GM13977 (cell line): Measurements from ENCODE around the gene TRIL.

Experiments used
- DNase-seq: peaks from one replicate; pipeline ENCODE4 v3.0.0; 2012; ENCODE audit warnings: low spot score
- in situ Hi-C: fragments of 300-500 bp; cut with MboI; formaldehyde crosslinking; loops from one replicate; pipeline ENCODE4 v1.12.0; 2022; ENCODE audit warnings: low sequenced_read_pairs, low pct_unique_long_range_greater_than_20kb, mixed read lengths, inconsistent platforms; ENCODE audit not compliant: unreplicated experiment
- TF ChIP-seq, protein P1 (sequence below): IDR thresholded peaks from 2 replicates; pipeline ENCODE4 v1.5.1; 2012; ENCODE audit warnings: mild to moderate bottlenecking, control low read depth; ENCODE audit not compliant: insufficient read depth; ENCODE audit errors: extremely low read depth, missing control alignments

The TRIL gene, protein sequence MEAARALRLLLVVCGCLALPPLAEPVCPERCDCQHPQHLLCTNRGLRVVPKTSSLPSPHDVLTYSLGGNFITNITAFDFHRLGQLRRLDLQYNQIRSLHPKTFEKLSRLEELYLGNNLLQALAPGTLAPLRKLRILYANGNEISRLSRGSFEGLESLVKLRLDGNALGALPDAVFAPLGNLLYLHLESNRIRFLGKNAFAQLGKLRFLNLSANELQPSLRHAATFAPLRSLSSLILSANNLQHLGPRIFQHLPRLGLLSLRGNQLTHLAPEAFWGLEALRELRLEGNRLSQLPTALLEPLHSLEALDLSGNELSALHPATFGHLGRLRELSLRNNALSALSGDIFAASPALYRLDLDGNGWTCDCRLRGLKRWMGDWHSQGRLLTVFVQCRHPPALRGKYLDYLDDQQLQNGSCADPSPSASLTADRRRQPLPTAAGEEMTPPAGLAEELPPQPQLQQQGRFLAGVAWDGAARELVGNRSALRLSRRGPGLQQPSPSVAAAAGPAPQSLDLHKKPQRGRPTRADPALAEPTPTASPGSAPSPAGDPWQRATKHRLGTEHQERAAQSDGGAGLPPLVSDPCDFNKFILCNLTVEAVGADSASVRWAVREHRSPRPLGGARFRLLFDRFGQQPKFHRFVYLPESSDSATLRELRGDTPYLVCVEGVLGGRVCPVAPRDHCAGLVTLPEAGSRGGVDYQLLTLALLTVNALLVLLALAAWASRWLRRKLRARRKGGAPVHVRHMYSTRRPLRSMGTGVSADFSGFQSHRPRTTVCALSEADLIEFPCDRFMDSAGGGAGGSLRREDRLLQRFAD

DNA sequence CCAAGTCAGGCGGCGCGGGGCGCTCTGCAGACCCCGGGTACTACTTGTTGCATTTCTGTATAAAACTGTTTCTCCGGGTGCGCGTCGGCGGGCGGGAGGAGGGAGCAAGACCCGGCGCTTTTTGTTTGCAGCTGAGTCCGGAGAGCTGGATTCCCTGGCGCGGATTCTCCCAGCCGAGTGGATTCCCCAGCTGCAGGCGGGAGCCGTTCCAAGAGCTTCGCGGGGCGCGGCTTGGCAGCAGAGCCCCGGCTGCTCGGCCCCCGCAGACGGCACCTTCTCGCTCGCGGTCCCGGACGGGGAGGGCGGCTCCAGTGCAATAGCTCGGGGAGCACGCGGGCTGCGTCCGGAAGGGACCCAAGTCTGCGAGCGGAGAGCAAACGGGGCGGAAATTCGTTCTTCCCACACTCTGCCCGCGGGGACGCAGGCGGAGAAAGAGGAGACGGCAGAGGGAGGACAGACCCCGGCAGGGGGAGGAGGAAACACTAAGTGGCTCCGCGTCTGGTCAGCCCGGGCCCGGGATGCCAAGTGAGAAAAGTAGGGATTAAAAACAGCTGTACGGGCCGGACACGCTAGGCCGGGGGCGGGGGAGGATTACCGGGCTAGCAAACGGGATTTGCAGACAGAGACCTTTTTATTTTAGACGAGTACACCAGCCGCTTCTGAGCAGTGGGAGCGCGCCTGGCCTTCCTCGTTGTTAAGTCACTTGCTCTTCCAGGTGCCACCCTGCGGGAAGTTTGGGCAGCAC lies at the start of gene TRIL:
Gene TRIL (minus strand): TSS at position 96 of the 745 bp plus-strand sequence. CDS start 284 bp downstream, outside the sequence.
- in situ Hi-C loops: no loop called here
- TF ChIP-seq, protein P1, sequence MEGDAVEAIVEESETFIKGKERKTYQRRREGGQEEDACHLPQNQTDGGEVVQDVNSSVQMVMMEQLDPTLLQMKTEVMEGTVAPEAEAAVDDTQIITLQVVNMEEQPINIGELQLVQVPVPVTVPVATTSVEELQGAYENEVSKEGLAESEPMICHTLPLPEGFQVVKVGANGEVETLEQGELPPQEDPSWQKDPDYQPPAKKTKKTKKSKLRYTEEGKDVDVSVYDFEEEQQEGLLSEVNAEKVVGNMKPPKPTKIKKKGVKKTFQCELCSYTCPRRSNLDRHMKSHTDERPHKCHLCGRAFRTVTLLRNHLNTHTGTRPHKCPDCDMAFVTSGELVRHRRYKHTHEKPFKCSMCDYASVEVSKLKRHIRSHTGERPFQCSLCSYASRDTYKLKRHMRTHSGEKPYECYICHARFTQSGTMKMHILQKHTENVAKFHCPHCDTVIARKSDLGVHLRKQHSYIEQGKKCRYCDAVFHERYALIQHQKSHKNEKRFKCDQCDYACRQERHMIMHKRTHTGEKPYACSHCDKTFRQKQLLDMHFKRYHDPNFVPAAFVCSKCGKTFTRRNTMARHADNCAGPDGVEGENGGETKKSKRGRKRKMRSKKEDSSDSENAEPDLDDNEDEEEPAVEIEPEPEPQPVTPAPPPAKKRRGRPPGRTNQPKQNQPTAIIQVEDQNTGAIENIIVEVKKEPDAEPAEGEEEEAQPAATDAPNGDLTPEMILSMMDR: no peak

DNA sequence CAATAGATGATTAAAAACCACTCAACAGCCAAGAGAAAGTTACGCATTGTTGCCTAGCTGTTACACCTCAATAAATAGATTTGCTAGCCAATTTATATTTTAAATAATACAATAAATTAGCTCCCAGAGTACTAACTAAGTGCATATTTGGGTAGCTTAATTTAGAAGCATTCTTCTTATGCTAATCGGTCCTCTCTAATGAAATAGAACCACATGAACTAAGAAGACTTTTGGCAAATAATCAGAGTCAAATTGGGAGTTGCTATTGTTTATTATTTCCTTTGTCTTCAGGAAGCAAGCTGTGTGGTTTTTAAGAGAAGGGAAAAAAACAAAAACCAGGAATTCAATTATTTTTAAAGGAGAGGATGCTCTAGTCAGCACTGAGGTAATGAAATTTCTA lies 49.0 kb upstream of the TRIL start:
- no peak for DNase-seq
- TF ChIP-seq, protein P1: no peak
- in situ Hi-C loops: no loop called here

More for the DNA sequence above, at the start of gene TRIL:
- peak; percentile 30 for DNase-seq

DNA sequence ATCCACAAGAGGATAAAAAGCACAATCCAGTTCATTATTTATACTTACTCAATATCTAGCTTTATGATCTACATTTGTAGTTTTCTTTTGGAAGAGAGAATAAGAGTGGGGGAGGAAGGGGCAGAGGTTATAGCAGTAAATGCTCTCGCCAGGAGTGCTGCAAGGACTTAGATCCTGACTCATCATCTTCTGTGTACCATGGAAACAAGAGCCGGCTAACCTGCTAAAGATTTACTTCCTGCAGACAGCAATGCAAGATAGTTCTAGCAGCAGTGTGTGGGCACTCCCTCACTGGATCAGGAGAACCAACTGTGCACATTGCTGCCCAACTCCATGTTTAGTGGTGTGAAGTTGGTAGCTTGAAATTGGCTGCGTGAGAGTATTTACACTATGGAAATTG lies 47.7 kb upstream of the TRIL start:
- DNase-seq: no peak
- in situ Hi-C loops: no loop called here

DNA sequence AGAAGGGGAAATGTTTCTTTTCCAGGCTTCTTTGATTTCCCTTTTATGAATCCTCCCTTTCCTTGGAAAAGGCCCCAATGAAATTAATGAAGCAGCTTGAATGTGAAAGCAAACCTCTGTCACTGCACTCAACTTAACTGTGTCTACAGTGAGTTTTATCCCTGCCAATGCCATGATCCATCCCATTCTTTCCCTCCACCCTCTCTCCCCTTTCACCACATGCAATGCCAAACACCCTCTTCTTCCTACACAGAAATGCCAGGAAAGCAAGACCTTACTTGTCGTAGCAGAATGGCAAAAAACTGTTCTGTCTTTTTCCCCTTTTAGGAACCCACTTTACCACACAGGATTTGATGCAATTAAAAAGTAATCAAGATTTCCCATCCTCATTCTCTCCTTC lies 47.3 kb upstream of the TRIL start:
- in situ Hi-C loops: no loop called here
- no peak for DNase-seq
- TF ChIP-seq, protein P1: no peak

More for the DNA sequence above, 47.7 kb upstream of the TRIL start:
- TF ChIP-seq, protein P1: no peak

DNA sequence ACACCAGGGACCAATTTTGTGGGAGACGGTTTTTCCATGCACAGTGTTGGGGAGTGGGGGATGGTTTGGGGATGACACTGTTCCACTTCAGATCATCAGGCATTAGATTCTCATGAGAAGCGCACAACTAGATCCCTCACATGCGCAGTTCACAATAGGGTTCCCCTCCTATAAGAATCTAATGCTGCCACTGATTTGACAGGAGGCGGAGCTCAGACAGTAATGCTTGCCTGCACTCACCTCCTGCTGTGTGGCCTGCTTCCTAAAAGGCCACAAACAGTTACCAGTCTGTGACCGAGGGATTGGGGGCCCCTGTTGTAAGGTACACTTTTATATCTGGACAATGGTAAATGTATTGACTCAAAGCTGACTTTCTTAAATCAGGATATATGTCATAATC lies 45.6 kb upstream of the TRIL start:
- TF ChIP-seq, protein P1: no peak
- in situ Hi-C loops: no loop called here
- DNase-seq: no peak

DNA sequence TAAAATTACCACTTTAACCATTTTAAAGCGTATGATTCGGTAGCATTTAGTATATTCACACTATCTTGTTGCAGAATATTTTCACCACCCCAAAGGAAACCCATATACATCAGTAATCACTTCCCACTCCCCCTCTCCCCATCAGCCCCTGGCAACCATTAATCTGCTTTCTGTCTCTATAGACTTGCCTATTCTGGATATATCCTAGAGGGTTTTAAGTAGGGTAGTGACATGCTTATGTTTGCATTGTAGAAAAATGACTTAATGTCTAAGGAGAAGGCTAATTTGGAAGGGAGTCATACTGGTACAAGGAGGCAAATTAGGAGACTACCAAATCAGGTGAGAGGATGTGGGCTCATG lies 42.6 kb upstream of the TRIL start:
- in situ Hi-C loops: no loop called here
- DNase-seq: no peak
- TF ChIP-seq, protein P1: no peak
